Measurements from ENCODE around the gene ANP32A.

The ANP32A gene

GRCh38 chr15:68743256-68743655 is 77.4 kb downstream of the ANP32A start:
- no peak for DNase-seq (ENCODE audit: low spot score)

- no peak for DNase-seq (ENCODE audit: low spot score)
Observed at GRCh38 chr15:68739390-68740080, 81.2 kb downstream of the ANP32A start.

GRCh38 chr15:68735610-68736009 is 85.1 kb downstream of the ANP32A start:
- DNase-seq (ENCODE audit: low spot score) = no peak

- DNase-seq (ENCODE audit: low spot score) = no peak
Observed at GRCh38 chr15:68734881-68735280, 85.8 kb downstream of the ANP32A start.

- DNase-seq (ENCODE audit: low spot score) = no peak
Observed at GRCh38 chr15:68734352-68734751, 86.3 kb downstream of the ANP32A start.

- DNase-seq (ENCODE audit: low spot score) = no peak
Observed at GRCh38 chr15:68733666-68734065, 87.0 kb downstream of the ANP32A start.

- no peak for DNase-seq (ENCODE audit: low spot score)
Observed at GRCh38 chr15:68732451-68732850, 88.2 kb downstream of the ANP32A start.

GRCh38 chr15:68730976-68731897 is 89.5 kb downstream of the ANP32A start:
- DNase-seq (ENCODE audit: low spot score) = no peak

- DNase-seq (ENCODE audit: low spot score) = peak; percentile 46
Observed at GRCh38 chr15:68730471-68730919, 90.2 kb downstream of the ANP32A start.

GRCh38 chr15:68729789-68730411 is 90.8 kb downstream of the ANP32A start:
- no peak for DNase-seq (ENCODE audit: low spot score)
